BE2C (cell line): ENCODE measurements around the gene FAM171A2. TPM values are rescaled to one million over a fixed set of nuclear protein-coding genes. Genes with fewer than 3 reads are reported as not detected.

Experiments used
- DNase-seq: peaks from one replicate; pipeline ENCODE4 v3.0.0-alpha.2; 2020
- H3K27me3 ChIP-seq: fragments of 250-450 bp; sonication (Bioruptor Pico); 2 replicates; pipeline ENCODE4 v1.5.1; 2020; ENCODE audit warnings: mild to moderate bottlenecking
- H3K36me3 ChIP-seq: fragments of 250-450 bp; sonication (Bioruptor Pico); 2 replicates; pipeline ENCODE4 v1.5.1; 2020; ENCODE audit warnings: mild to moderate bottlenecking
- H3K4me1 ChIP-seq: fragments of 250-450 bp; sonication (Bioruptor Pico); 2 replicates; pipeline ENCODE4 v1.5.1; 2020
- H3K4me3 ChIP-seq: 2 replicates; pipeline ENCODE4 v1.5.1; 2011; ENCODE audit warnings: low read depth, low read length
- H3K9me3 ChIP-seq: fragments of 250-450 bp; sonication (Bioruptor Pico); 2 replicates; pipeline ENCODE4 v1.5.1; 2020
- CTCF ChIP-seq: IDR thresholded peaks from 2 replicates; pipeline ENCODE4 v1.5.1; 2012; ENCODE audit warnings: mild to moderate bottlenecking, low read depth, low read length
- polyA plus RNA-seq: library from polyadenylated mRNA; unstranded; fragments of >200 nt; gene quantifications from one replicate; pipeline ENCODE4 v1.2.1, GENCODE V29; 2012; ENCODE audit warnings: low read depth, missing spikeins; ENCODE audit not compliant: insufficient read length, insufficient read depth

FAM171A2 gene
- 44.8 TPM for polyA plus RNA-seq

- Histone ChIP-seq H3K36me3 (no peaks in the 10 kb centered on the region), H3K4me1 (peaks cover 8% of the 10 kb centered on the region; the same call in 1 of the 2 replicates), H3K9me3 (no peaks in the 10 kb centered on the region), H3K27me3 (no peaks in the 10 kb centered on the region), H3K4me3 (peak within 1 kb of the TSS; percentile 79)
- peak; percentile 85 for DNase-seq
- peak; percentile 39; the same call in 1 of the 2 replicates for TF ChIP-seq CTCF
Measured at GRCh38 chr17:44363613-44364159, at the start of gene FAM171A2. Gene FAM171A2 (minus strand): TSS chr17:44363853. CDS start chr17:44363714, 139 bp downstream.

- H3K4me1 ChIP-seq, result peaks cover 16% of the 10 kb centered on the region
- peak; percentile 30; the same call in 1 of the 2 replicates for TF ChIP-seq CTCF
- no peaks in the 10 kb centered on the region; the same call in 1 of the 2 replicates for H3K9me3 ChIP-seq
- H3K4me3 ChIP-seq, result no peak overlapping the region
- no peaks in the 10 kb centered on the region for H3K27me3 ChIP-seq
- peaks cover 8% of the 10 kb centered on the region for H3K36me3 ChIP-seq
- DNase-seq, result no peak
Measured at GRCh38 chr17:44409309-44410028, 45.8 kb upstream of the FAM171A2 start.

- no peak overlapping the region for H3K4me3 ChIP-seq
- peaks cover 9% of the 10 kb centered on the region for H3K36me3 ChIP-seq
- H3K27me3 ChIP-seq, result no peaks in the 10 kb centered on the region
- no peaks in the 10 kb centered on the region; the same call in 1 of the 2 replicates for H3K9me3 ChIP-seq
- no peak for TF ChIP-seq CTCF
- no peak for DNase-seq
- H3K4me1 ChIP-seq, result peaks cover 16% of the 10 kb centered on the region
Measured at GRCh38 chr17:44408786-44409185, 45.1 kb upstream of the FAM171A2 start.

- no peak for TF ChIP-seq CTCF
- peaks cover 59% of the 10 kb centered on the region for H3K36me3 ChIP-seq
- no peaks in the 10 kb centered on the region for H3K27me3 ChIP-seq
- no peaks in the 10 kb centered on the region for H3K4me1 ChIP-seq
- H3K9me3 ChIP-seq, result no peaks in the 10 kb centered on the region
- DNase-seq, result no peak
- H3K4me3 ChIP-seq, result no peak overlapping the region
Measured at GRCh38 chr17:44402564-44403172, 39.0 kb upstream of the FAM171A2 start.

- Histone ChIP-seq H3K27me3 (no peaks in the 10 kb centered on the region), H3K9me3 (no peaks in the 10 kb centered on the region), H3K4me3 (no peak overlapping the region), H3K36me3 (peaks cover 54% of the 10 kb centered on the region), H3K4me1 (no peaks in the 10 kb centered on the region)
- peak; percentile 68 for TF ChIP-seq CTCF
- no peak for DNase-seq
Measured at GRCh38 chr17:44400226-44400847, 36.7 kb upstream of the FAM171A2 start.
